ENCODE results near the gene ZMYM2. TPM values are rescaled to one million over a fixed set of nuclear protein-coding genes. Genes with fewer than 3 reads are reported as not detected.

ZMYM2 gene
- total RNA-seq, 1 donor from 2014 or later: 109 TPM

DNA sequence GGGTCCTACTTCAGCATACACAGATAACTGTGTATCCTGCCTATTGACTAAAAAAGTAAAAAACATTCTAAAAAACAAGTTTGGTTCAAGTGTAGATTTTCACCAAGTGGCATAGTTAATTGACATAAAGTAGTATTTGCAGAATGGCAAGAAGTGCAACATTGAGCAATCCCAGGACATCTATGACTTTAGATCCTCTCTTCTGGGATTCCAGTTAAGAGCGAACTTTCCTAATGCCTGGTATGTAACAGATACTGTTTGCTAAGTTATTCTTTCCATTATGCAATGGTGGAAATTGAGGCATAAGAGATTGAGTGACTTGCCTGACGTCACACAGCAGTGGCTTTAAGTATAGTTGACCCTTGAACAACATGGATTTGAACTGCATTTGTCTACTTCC, 96.1 kb downstream of the ZMYM2 start:
- no peaks in the 10 kb centered on the region for H3K27me3 Mint-ChIP-seq (ENCODE audit: low read depth, unreplicated experiment)

DNA sequence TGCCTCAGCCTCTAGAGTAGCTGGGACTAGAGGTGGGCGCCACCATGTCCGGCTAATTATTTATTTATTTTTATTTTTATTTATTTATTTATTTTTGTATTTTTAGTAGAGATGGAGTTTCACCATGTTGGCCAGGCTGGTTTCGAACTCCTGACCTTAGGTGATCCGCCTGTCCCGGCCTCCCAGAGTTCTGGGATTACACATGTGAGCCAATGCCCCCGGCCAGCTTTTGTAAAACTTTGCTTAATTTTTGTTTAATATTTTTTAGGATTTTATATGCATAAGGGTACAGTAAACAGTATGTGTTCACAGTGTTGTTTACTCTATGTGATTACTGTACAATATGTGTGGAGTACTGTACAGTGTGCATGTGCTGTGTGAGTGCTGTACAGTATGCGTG, 98.7 kb downstream of the ZMYM2 start:
- no peaks in the 10 kb centered on the region for H3K4me1 Mint-ChIP-seq (ENCODE audit: low read depth, unreplicated experiment)
- no peaks in the 10 kb centered on the region for H3K9me3 Mint-ChIP-seq (ENCODE audit: unreplicated experiment)

More for the DNA sequence above, 96.1 kb downstream of the ZMYM2 start:
- H3K9me3 ChIP-seq (ENCODE audit: insufficient read depth, low read depth, low read length): no peaks in the 10 kb centered on the region
- Mint-ChIP-seq H3K4me3 (ENCODE audit: unreplicated experiment) (no peak overlapping the region), H3K4me1 (ENCODE audit: low read depth, unreplicated experiment) (peaks cover 6% of the 10 kb centered on the region), H3K27ac (ENCODE audit: unreplicated experiment) (no peak overlapping the region), H3K36me3 (ENCODE audit: low read depth, unreplicated experiment) (peaks cover 2% of the 10 kb centered on the region), H3K9me3 (ENCODE audit: unreplicated experiment) (no peaks in the 10 kb centered on the region)
- FAIRE-seq: no peak
- H4K20me1 ChIP-seq (ENCODE audit: insufficient read depth, low read length): peaks cover 28% of the 10 kb centered on the region
- no peaks in the 10 kb centered on the region for H3K79me2 ChIP-seq (ENCODE audit: insufficient read depth, low read length)
- no peak overlapping the region for H3K4me2 ChIP-seq (ENCODE audit: low read length)
- no peaks in the 10 kb centered on the region for H3K4me1 ChIP-seq (ENCODE audit: insufficient read depth, low read length)
- no peaks in the 10 kb centered on the region for H3K27me3 ChIP-seq (ENCODE audit: insufficient read depth, low read length)
- peaks cover 41% of the 10 kb centered on the region for H3K36me3 ChIP-seq (ENCODE audit: insufficient read depth, low read length)
- TF ChIP-seq, protein P1, sequence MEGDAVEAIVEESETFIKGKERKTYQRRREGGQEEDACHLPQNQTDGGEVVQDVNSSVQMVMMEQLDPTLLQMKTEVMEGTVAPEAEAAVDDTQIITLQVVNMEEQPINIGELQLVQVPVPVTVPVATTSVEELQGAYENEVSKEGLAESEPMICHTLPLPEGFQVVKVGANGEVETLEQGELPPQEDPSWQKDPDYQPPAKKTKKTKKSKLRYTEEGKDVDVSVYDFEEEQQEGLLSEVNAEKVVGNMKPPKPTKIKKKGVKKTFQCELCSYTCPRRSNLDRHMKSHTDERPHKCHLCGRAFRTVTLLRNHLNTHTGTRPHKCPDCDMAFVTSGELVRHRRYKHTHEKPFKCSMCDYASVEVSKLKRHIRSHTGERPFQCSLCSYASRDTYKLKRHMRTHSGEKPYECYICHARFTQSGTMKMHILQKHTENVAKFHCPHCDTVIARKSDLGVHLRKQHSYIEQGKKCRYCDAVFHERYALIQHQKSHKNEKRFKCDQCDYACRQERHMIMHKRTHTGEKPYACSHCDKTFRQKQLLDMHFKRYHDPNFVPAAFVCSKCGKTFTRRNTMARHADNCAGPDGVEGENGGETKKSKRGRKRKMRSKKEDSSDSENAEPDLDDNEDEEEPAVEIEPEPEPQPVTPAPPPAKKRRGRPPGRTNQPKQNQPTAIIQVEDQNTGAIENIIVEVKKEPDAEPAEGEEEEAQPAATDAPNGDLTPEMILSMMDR (IDR thresholded peaks at IDR 0.05; ENCODE audit: insufficient read depth, low read depth, low read length): no peak
- TF ChIP-seq EZH2 (IDR thresholded peaks at IDR 0.05; ENCODE audit: insufficient read depth, low read length): no peak
- no peak overlapping the region for H2AFZ ChIP-seq (ENCODE audit: low read depth, low read length)
- no peak overlapping the region for H3K9ac ChIP-seq (ENCODE audit: low read length)
- H3K27ac ChIP-seq (ENCODE audit: low read depth, low read length): no peak overlapping the region
- DNase-seq (ENCODE audit: low read depth): no peak
- no peak overlapping the region for H3K4me3 ChIP-seq (ENCODE audit: insufficient read depth, low read depth, low read length)

DNA sequence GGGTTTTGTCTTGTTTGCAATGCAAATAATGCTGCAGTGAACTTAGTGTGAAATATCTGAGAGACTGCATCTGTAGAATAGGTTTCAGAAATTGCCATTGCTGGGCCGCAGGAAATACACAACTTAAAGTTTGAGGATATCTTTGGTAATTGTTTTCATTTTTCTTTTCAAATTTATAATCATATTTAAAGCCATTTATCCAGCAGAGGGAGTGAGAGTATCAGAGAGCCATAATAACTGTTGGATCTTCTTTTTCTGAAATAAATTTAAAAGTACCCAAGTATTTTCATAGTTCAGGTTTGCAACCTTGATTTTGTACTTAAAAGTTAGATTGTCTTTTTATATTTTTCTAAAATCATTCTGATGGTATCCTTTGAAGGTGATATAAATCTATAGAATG, 99.4 kb downstream of the ZMYM2 start:
- Mint-ChIP-seq H3K9me3 (ENCODE audit: unreplicated experiment) (no peaks in the 10 kb centered on the region), H3K4me3 (ENCODE audit: unreplicated experiment) (no peak overlapping the region), H3K27ac (ENCODE audit: unreplicated experiment) (no peak overlapping the region), H3K27me3 (ENCODE audit: low read depth, unreplicated experiment) (no peaks in the 10 kb centered on the region), H3K36me3 (ENCODE audit: low read depth, unreplicated experiment) (peaks cover 4% of the 10 kb centered on the region), H3K4me1 (ENCODE audit: low read depth, unreplicated experiment) (no peaks in the 10 kb centered on the region)
- Histone ChIP-seq H3K79me2 (ENCODE audit: insufficient read depth, low read length) (no peaks in the 10 kb centered on the region), H3K9ac (ENCODE audit: low read length) (no peak overlapping the region), H3K4me3 (ENCODE audit: insufficient read depth, low read depth, low read length) (no peak overlapping the region), H3K4me2 (ENCODE audit: low read length) (no peak overlapping the region), H3K27me3 (ENCODE audit: insufficient read depth, low read length) (no peaks in the 10 kb centered on the region), H3K9me3 (ENCODE audit: insufficient read depth, low read depth, low read length) (no peaks in the 10 kb centered on the region), H2AFZ (ENCODE audit: low read depth, low read length) (no peak overlapping the region), H4K20me1 (ENCODE audit: insufficient read depth, low read length) (peaks cover 32% of the 10 kb centered on the region), H3K36me3 (ENCODE audit: insufficient read depth, low read length) (peaks cover 64% of the 10 kb centered on the region), H3K4me1 (ENCODE audit: insufficient read depth, low read length) (no peaks in the 10 kb centered on the region), H3K27ac (ENCODE audit: low read depth, low read length) (no peak overlapping the region)
- FAIRE-seq (no peak), DNase-seq (ENCODE audit: low read depth) (no peak)
- TF ChIP-seq, protein P1 (IDR thresholded peaks at IDR 0.05; ENCODE audit: insufficient read depth, low read depth, low read length): no peak
- TF ChIP-seq EZH2 (IDR thresholded peaks at IDR 0.05; ENCODE audit: insufficient read depth, low read length): no peak

More for the DNA sequence above, 98.7 kb downstream of the ZMYM2 start:
- Histone ChIP-seq H3K27me3 (ENCODE audit: insufficient read depth, low read length) (no peaks in the 10 kb centered on the region), H3K4me1 (ENCODE audit: insufficient read depth, low read length) (no peaks in the 10 kb centered on the region), H3K4me3 (ENCODE audit: insufficient read depth, low read depth, low read length) (no peak overlapping the region), H3K79me2 (ENCODE audit: insufficient read depth, low read length) (no peaks in the 10 kb centered on the region), H3K9ac (ENCODE audit: low read length) (no peak overlapping the region), H3K27ac (ENCODE audit: low read depth, low read length) (no peak overlapping the region), H2AFZ (ENCODE audit: low read depth, low read length) (no peak overlapping the region), H4K20me1 (ENCODE audit: insufficient read depth, low read length) (peaks cover 30% of the 10 kb centered on the region), H3K4me2 (ENCODE audit: low read length) (no peak overlapping the region), H3K9me3 (ENCODE audit: insufficient read depth, low read depth, low read length) (no peaks in the 10 kb centered on the region), H3K36me3 (ENCODE audit: insufficient read depth, low read length) (peaks cover 58% of the 10 kb centered on the region)
- peaks cover 4% of the 10 kb centered on the region for H3K36me3 Mint-ChIP-seq (ENCODE audit: low read depth, unreplicated experiment)
- DNase-seq (ENCODE audit: low read depth) (no peak), FAIRE-seq (no peak)
- H3K27me3 Mint-ChIP-seq (ENCODE audit: low read depth, unreplicated experiment): no peaks in the 10 kb centered on the region
- H3K27ac Mint-ChIP-seq (ENCODE audit: unreplicated experiment): no peak overlapping the region
- TF ChIP-seq EZH2 (IDR thresholded peaks at IDR 0.05; ENCODE audit: insufficient read depth, low read length): no peak
- TF ChIP-seq, protein P1 (IDR thresholded peaks at IDR 0.05; ENCODE audit: insufficient read depth, low read depth, low read length): no peak
- H3K4me3 Mint-ChIP-seq (ENCODE audit: unreplicated experiment): no peak overlapping the region

All from astrocyte (in vitro differentiated cells and primary cell).